Chondrocyte (in vitro differentiated cells): ENCODE measurements around the gene TULP4. TPM values are rescaled to one million over a fixed set of nuclear protein-coding genes. Genes with fewer than 3 reads are reported as not detected.
"Not testable (repeated sequence)": the region's sequence is repeated elsewhere in the genome, so short reads cannot be mapped to it uniquely, and the experiment has no call there.

Experiments used
- DNase-seq: peaks from one replicate; pipeline ENCODE4 v3.0.0; 2021; ENCODE audit warnings: mixed read lengths, low spot score
- H3K27ac Mint-ChIP-seq: one replicate; pipeline ENCODE4 v1.8.0; 2021; ENCODE audit warnings: mild to moderate bottlenecking, moderate library complexity, mixed read lengths; ENCODE audit not compliant: unreplicated experiment
- H3K27me3 Mint-ChIP-seq: 2 replicates; pipeline ENCODE4 v1.8.0; 2021; ENCODE audit warnings: low read depth, mixed read lengths
- H3K36me3 Mint-ChIP-seq: 2 replicates; pipeline ENCODE4 v1.8.0; 2021; ENCODE audit warnings: low read depth, mixed read lengths
- H3K4me1 Mint-ChIP-seq: 2 replicates; pipeline ENCODE4 v1.8.0; 2021; ENCODE audit warnings: low read depth, mild to moderate bottlenecking, mixed read lengths
- H3K4me3 Mint-ChIP-seq: one replicate; pipeline ENCODE4 v1.8.0; 2021; ENCODE audit warnings: mild to moderate bottlenecking, moderate library complexity, mixed read lengths; ENCODE audit not compliant: unreplicated experiment
- H3K9me3 Mint-ChIP-seq: 2 replicates; pipeline ENCODE4 v1.8.0; 2021; ENCODE audit warnings: low read depth, mixed read lengths
- total RNA-seq: library from RNA; stranded (reverse); gene quantifications from 3 replicates; pipeline ENCODE4 v1.2.1, GENCODE V29; 2021
- TF ChIP-seq, protein P1 (sequence below): fragments of 200-600 bp; sonication (generic); IDR thresholded peaks from 2 replicates; pipeline ENCODE4 v1.5.0; 2021; ENCODE audit warnings: antibody characterized with exemption, mild to moderate bottlenecking, moderate library complexity

TULP4 gene
- total RNA-seq, 1 donor from 2014 or later, result 97.7 TPM

DNA sequence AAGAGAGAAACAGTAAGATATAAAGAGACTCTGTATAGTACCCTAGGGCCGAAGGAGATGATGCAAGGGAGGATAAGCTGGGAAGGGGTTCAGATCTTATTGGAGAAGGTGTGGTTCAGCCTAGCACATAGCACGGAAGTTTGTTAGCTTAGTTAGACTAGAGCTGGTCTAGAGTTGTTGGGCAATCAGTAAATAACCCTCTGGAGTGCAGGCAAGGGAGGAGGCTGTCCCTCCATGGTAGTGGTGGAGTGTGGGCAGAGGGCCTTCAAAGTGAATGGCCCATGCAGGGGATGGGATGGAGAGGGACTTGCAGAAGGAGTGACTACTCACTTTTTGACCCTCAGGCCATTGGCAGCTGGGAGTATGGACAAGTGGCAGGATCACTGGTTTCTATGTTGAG is 20.0 kb downstream of the TULP4 start:
- TF ChIP-seq, protein P1, sequence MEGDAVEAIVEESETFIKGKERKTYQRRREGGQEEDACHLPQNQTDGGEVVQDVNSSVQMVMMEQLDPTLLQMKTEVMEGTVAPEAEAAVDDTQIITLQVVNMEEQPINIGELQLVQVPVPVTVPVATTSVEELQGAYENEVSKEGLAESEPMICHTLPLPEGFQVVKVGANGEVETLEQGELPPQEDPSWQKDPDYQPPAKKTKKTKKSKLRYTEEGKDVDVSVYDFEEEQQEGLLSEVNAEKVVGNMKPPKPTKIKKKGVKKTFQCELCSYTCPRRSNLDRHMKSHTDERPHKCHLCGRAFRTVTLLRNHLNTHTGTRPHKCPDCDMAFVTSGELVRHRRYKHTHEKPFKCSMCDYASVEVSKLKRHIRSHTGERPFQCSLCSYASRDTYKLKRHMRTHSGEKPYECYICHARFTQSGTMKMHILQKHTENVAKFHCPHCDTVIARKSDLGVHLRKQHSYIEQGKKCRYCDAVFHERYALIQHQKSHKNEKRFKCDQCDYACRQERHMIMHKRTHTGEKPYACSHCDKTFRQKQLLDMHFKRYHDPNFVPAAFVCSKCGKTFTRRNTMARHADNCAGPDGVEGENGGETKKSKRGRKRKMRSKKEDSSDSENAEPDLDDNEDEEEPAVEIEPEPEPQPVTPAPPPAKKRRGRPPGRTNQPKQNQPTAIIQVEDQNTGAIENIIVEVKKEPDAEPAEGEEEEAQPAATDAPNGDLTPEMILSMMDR, result no peak
- no peak for DNase-seq
- Mint-ChIP-seq H3K27me3 (no peaks in the 10 kb centered on the region), H3K9me3 (peaks cover 9% of the 10 kb centered on the region), H3K27ac (no peak overlapping the region), H3K36me3 (peaks cover 2% of the 10 kb centered on the region), H3K4me3 (no peak overlapping the region), H3K4me1 (peaks cover 24% of the 10 kb centered on the region)

DNA sequence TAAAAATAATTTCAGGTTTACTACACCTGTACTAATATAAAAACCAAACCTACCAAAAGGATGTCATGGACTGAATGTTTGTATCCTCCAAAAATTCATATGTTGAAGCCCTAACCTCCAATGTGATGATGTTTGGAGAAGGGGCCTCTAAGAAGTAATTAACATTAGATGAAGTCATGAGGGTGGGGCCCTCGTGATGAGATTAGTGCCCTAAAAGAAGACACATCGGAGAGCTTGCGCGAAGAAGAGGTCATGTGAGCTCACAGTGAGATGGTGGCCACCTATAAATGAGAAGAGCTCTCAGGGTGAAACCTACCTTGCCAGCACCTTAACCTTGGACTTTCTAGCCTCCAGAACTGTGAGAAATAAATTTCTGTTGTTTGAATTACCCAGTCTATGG is 20.8 kb downstream of the TULP4 start:
- Mint-ChIP-seq H3K36me3 (peaks cover 2% of the 10 kb centered on the region), H3K4me3 (no peak overlapping the region)
- TF ChIP-seq, protein P1, result no peak

DNA sequence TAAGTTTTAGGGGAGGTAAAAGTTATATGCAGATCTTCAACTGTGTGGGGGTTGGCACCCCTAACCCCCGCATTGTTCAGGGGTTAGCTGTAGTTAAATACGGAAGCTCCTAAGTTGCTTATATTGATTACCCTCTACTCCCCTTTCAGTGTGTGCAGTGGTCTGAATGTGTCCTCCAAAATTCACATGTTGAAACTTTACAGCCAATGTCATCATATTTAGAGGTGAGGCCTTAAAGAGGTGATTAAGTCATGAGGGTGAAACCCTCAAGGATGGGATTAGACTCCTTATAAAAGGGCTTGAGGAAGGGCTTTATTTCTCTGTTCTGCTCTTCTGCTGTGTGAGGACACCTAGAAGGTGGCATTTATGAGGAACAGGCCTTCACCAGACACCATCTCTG is 22.3 kb downstream of the TULP4 start:
- Mint-ChIP-seq H3K4me3 (no peak overlapping the region), H3K36me3 (peaks cover 4% of the 10 kb centered on the region), H3K4me1 (peaks cover 10% of the 10 kb centered on the region), H3K9me3 (peaks cover 11% of the 10 kb centered on the region), H3K27me3 (no peaks in the 10 kb centered on the region), H3K27ac (no peak overlapping the region)
- DNase-seq, result no peak
- TF ChIP-seq, protein P1, result no peak

More for the DNA sequence above, 20.8 kb downstream of the TULP4 start:
- no peaks in the 10 kb centered on the region for H3K27me3 Mint-ChIP-seq
- H3K9me3 Mint-ChIP-seq, result peaks cover 9% of the 10 kb centered on the region
- H3K4me1 Mint-ChIP-seq, result peaks cover 18% of the 10 kb centered on the region
- DNase-seq, result no peak
- H3K27ac Mint-ChIP-seq, result no peak overlapping the region

- Mint-ChIP-seq H3K9me3 (peaks cover 9% of the 10 kb centered on the region), H3K27ac (no peak overlapping the region), H3K4me1 (peaks cover 21% of the 10 kb centered on the region), H3K27me3 (no peaks in the 10 kb centered on the region), H3K4me3 (no peak overlapping the region), H3K36me3 (peaks cover 6% of the 10 kb centered on the region)
- TF ChIP-seq, protein P1, result no peak
- no peak for DNase-seq
Observed at GRCh38 chr6:158337332-158337731, 25.1 kb downstream of the TULP4 start.

- no peak for DNase-seq
- Mint-ChIP-seq H3K36me3 (peaks cover 6% of the 10 kb centered on the region), H3K27ac (no peak overlapping the region), H3K9me3 (peaks cover 3% of the 10 kb centered on the region), H3K4me1 (peaks cover 22% of the 10 kb centered on the region), H3K4me3 (no peak overlapping the region), H3K27me3 (no peaks in the 10 kb centered on the region)
- TF ChIP-seq, protein P1, result no peak
Observed at GRCh38 chr6:158338311-158339112, 26.2 kb downstream of the TULP4 start.

- H3K4me3 Mint-ChIP-seq, H3K27me3 Mint-ChIP-seq, H3K36me3 Mint-ChIP-seq, H3K9me3 Mint-ChIP-seq, DNase-seq: not testable (repeated sequence)
- Mint-ChIP-seq H3K27ac (peak overlapping the region; percentile 45), H3K4me1 (peaks cover 26% of the 10 kb centered on the region)
Observed at GRCh38 chr6:158339197-158339596, 26.9 kb downstream of the TULP4 start.
